ENCODE results near the gene CHST10.

DNA sequence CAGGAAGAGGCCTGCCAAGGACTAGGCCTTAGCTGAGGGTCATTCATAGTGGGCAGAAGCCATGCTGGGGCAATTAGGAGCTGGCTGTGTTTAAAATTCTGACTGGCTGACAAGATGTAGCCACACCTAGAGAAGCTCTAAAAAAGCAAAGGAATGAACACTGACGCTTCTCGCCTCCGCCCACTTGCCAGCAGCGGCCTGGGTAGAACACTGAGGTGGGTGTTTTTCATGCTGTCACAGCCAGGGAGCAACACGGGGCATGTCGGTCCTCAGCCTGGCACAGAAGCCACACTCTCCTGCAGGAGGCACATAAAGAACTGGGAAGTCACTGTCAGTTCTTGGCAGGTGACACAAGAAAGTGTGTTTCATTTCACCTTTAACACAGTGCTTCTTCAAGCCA lies 10.4 kb downstream of the CHST10 start:
- TF ChIP-seq GABPA (IDR thresholded peaks at IDR 0.05 in 1 of 2, conservative IDR thresholded peaks at IDR 0.05 in 1 of 2) (no peak), ZBTB33 (IDR thresholded peaks at IDR 0.05) (no peak)
- TF ChIP-seq, protein P1, sequence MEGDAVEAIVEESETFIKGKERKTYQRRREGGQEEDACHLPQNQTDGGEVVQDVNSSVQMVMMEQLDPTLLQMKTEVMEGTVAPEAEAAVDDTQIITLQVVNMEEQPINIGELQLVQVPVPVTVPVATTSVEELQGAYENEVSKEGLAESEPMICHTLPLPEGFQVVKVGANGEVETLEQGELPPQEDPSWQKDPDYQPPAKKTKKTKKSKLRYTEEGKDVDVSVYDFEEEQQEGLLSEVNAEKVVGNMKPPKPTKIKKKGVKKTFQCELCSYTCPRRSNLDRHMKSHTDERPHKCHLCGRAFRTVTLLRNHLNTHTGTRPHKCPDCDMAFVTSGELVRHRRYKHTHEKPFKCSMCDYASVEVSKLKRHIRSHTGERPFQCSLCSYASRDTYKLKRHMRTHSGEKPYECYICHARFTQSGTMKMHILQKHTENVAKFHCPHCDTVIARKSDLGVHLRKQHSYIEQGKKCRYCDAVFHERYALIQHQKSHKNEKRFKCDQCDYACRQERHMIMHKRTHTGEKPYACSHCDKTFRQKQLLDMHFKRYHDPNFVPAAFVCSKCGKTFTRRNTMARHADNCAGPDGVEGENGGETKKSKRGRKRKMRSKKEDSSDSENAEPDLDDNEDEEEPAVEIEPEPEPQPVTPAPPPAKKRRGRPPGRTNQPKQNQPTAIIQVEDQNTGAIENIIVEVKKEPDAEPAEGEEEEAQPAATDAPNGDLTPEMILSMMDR (IDR thresholded peaks at IDR 0.05; ENCODE audit: low read depth, low read length, missing input control): no peak
